GM12873 (cell line): ENCODE results near the gene SLC22A23.

Experiments used
- CTCF ChIP-seq: IDR thresholded peaks from 2 replicates; pipeline ENCODE4 v1.5.1; 2012; ENCODE audit warnings: low read depth, mild to moderate bottlenecking, moderate library complexity, low read length, control low read depth; ENCODE audit not compliant: insufficient read depth; ENCODE audit errors: missing control alignments

SLC22A23 gene

GRCh38 chr6:3282476-3283236 is 174.2 kb downstream of the SLC22A23 start:
- TF ChIP-seq CTCF: no peak

GRCh38 chr6:3281631-3282475 is 175.0 kb downstream of the SLC22A23 start:
- TF ChIP-seq CTCF: no peak

- no peak for TF ChIP-seq CTCF
Observed at GRCh38 chr6:3280866-3281465, 175.9 kb downstream of the SLC22A23 start.

GRCh38 chr6:3280091-3280490 is 176.8 kb downstream of the SLC22A23 start:
- TF ChIP-seq CTCF: no peak

GRCh38 chr6:3278691-3279090 is 178.2 kb downstream of the SLC22A23 start:
- no peak for TF ChIP-seq CTCF

GRCh38 chr6:3277851-3278416 is 178.9 kb downstream of the SLC22A23 start:
- no peak for TF ChIP-seq CTCF

- no peak for TF ChIP-seq CTCF
Observed at GRCh38 chr6:3277251-3277650, 179.6 kb downstream of the SLC22A23 start.
